HG03575 (cell line): ENCODE results near the gene SHISA6.

Experiments
- ATAC-seq: cut with Tn5 transposase; IDR thresholded peaks from one replicate; pipeline ENCODE4 v1.9.1; 2021; ENCODE audit not compliant: unreplicated experiment, insufficient number of reproducible peaks, low FRiP score; ENCODE audit errors: extremely low read depth

The SHISA6 gene

DNA sequence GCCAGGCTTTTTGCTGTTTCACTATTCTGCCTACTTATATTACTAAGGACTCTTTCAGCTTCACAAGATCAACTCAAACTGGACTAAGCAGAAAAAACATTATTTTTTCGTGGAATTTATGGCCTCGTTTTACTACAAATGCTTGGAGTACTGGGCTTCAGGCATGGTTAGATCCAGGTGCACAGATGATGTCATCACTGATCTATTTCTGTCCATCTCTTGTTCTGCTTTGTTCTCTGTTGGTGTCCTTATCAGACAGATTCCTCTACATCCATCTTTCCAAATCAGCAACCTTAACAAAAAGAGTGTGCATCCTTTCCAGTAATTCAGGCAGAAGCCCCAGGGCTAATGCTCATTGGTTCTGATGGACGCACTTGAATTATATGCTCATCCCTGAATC is 247.4 kb downstream of the SHISA6 start:
- ATAC-seq, result no peak

DNA sequence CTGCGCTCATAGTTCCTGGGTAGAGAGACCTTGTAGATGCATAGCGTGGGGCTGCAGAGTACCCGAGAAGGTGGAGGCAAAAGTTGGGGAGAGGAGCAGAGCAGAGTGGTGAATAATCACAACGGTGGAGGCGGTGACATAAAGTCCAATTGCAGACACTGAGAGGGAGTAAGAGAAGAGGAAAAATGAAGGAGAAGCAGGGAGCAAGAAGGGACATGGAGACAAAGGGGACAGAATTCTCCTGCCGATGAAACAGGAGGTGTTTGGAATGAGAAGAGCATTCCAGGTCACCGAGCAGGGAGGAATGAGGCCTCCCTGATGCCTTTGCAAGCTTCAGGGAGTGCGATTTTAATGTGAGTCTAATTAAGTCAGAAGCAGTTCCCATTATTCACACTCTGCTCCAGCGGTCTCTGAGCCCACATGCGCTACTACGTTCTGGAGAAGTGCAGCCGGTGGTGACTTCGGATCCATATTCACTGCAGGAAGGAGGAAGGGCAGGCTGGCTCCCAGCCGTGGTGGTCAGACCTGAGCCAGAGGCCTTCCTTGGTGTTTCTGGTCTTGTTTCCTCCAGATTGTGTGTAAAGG is 249.2 kb downstream of the SHISA6 start:
- ATAC-seq, result no peak

DNA sequence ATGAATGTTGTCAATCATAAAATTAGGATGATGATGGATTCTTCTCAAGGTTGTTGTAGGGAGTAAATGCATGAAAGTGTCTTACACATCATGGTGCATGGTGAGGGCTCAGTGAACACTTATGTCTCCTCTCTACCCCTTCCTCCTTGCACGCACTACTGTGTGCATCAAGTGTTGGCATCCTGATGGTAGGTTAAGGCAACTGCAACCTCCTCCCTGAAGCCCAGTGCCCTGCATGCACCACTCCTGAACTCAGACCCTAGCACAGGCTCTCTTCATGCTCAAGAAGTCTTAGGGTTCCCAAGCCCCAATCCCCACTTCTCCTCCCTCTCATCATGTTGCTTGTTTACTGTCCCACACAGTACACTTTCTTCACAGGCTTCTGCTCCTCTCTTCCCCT is 251.5 kb downstream of the SHISA6 start:
- ATAC-seq, result no peak

DNA sequence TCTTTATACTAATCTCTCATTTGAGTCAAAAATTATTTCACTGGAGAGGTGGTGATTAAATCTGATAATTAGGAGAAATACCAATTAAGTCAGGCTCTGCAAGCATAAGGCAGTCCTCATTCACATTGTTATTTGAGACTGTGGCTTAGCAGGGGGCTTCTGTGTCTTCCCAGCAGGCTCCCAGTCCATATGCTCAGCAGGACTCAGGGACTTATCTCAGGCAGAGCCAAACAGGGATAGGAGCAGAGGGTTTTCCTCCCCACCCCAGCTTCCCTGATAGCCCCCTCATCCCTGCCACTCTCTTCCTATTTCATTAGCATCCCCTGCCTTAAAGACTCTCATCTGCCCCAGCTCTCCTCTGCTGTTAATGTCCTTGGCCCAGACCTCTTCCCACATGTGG is 252.9 kb downstream of the SHISA6 start:
- no peak for ATAC-seq

DNA sequence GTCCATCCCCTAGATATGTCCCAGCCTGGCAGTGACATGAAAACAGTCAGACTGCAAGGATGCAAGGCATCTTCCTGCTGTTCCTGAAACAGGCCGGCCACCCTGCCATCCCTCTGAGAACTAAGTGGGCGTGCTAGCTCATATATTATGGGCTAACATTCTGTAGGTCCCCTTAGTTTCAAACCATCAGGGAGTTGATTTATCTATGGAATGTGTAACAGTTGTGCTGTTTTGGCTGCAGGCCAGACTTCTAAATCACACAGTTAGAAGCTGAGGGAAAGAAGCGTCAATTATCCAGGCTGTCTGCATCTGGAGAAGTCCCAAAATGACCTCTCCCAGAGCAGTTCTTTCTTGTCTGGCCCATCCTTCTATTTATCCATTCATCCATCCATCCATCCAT is 254.6 kb downstream of the SHISA6 start:
- ATAC-seq, result no peak

DNA sequence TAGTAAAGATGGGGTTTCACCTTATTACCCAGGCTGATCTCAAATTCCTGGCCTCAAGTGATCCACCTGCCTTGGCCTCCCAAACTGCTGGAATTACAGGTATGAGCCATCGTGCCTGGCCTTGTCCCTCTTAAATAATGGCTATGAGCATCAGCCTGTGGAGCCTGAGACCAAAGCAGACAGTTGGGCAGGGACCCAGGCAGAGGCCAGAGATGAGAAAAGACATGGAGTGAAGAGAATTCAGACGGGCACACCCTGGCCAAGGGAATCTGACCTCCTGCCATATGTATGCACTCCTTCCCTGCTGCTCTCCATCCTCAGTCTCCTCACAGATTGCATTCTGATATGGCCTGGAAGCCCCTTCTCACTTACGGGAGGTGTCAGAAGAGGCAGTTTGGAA is 258.9 kb downstream of the SHISA6 start:
- ATAC-seq, result no peak

DNA sequence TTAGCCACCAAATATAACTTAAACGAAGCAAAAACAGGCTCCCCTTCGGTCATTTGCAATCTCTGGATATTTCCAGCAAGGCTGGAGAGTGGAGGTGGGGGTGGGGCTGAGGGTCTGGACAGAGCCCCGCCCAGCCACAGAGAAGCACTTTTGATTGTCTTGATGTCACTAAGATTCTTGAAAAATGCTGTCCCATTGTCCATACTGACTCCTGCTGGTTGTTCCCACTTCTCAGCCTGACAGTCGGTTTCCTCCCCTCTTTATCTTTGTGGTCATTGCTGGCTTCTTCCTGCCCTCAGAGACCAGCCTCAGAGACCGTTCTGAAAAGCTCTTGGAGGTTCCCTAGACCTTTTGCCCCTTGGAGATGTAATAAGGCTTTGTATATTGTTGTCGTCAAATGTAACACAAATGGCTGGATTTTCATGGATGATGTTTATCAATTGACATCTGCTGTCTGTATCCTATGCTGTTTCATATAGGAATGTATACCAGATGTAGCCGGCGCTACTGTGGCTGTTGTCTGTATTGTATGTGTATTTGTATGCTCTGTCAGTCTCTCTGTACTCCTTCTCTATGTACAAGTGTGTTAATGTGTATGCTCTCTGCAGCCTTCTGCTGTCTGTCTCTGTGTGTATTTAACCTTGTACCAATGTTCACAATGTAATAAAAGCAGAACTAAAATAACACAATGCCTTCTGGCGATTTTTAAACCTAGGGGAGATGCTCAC is 262.5 kb downstream of the SHISA6 start:
- no peak for ATAC-seq

DNA sequence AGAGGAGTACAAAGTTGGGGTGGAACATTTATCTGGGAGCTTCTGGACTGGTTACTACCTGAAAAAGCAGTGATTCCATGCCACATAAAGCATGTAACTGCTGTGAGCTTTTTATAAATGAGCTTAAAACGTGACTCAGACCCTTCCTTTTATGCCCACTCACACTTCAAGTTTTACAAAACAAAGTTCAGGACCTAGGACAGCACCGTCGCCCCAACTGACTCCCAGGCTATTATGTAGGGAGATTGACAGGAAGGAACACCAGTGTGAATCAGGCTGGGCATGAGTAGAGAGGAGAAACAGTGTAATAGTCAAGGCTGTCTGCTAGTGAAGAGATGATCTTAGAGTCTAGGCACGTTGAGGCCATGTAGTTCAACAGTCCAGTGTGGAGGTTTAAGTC is 265.6 kb downstream of the SHISA6 start:
- no peak for ATAC-seq

DNA sequence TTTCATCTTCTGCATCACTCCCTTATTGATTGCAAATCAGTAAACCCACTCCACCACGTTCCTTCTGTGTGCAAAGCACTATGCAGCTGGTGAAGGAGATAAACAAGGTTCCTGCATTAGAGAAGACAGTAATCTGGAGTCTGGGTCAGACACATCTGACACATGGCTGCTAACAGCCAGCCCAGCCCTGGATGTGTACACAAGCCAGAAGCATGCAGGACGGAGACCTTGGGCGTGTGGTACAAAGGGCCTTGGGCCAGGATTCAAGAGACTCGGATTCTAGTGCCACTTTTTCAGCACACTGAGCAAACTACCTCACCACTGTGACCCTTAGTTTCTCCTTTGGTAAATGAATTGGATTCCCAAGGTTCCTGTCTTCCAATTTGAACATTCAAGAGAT is 270.7 kb downstream of the SHISA6 start:
- ATAC-seq, result no peak

DNA sequence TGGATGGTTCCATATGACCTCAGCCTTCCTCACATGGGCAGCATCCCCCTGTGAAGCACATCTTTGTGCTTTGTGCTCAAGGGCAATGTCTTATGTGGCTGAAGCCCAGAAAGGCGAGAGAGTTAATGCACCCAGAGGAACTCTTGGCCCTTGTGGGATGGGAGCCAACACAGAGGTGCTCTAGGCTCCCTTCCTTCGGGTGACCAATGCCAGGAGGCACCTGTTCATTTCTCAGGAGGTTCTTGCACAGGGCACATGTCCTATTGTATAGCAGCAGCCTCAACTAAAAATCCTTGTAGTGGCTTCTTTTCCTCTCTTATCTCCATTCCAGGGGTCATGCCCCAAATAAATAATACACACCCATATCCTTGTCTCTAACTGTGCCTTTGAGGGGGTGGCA is 273.6 kb downstream of the SHISA6 start:
- no peak for ATAC-seq

DNA sequence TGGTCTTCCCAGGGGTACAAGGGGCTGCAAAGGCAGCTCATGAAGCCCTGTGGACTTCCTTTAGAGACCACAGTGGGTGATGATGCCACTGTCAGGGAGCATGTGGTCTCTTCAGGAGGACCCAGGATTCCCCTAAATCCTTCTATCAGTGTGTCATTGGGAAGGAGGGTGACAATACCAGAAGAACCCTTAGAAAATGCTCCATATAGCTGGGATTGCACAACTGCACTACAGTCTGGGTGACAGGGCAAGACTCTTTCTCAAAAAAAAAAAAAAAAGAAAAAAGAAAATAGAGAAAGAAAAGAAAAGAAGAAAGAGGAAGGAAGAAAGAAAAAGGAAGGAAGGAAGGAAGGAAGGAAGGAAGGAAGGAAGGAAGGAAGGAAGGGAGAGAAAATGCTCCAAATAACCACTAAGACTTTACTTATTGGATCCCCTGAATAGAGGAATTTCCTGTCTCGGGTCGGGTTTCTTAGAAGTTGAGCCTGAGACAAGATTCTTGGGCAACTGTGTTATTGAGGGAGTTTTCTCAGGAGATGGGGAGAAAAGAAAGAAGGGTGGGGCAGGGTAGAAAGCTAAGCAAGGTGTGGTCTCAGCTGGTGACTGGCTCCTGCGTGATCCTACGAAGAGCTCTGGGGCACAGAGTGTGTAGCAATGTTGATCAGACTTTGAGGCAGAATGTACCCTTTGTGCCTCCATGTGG is 274.1 kb downstream of the SHISA6 start:
- ATAC-seq, result no peak

DNA sequence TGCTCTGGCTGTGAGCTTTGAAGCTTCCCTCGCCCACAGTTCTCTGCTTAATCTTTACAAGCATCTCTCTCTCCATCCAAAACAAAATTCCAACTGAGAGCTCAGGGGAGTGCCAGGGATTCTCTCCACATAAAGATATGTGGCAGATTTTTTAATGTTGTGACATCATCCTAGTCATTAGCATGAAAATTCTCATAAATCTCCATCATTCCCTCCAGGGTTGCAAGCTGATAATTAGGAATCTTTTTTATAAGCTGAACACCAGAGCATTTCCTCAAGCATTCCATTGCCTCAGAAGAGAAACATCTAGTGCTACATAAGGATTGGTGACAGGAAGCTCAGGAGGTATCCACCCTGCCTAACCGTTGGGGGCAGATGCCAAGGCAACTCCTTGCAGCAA is 274.9 kb downstream of the SHISA6 start:
- ATAC-seq, result no peak

DNA sequence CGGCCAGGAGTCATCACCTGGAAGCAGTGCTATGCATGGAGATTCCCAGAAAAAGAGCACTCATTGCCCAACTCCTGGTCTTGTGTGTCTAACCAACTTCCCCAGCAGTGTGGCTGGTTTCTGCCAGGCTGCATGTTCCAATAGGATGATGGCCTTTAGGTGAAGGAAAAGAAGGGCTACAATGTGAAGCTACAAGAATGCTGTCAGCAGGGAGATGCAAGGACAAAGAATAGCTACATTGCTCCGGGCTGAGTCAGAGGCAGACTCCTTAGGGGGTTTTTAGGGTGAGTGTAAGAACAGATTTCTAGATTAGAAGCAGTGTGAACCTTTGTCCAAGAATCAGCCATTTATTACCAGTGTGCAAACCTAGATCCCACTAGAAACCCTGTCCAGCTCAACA is 294.2 kb downstream of the SHISA6 start:
- no peak for ATAC-seq

DNA sequence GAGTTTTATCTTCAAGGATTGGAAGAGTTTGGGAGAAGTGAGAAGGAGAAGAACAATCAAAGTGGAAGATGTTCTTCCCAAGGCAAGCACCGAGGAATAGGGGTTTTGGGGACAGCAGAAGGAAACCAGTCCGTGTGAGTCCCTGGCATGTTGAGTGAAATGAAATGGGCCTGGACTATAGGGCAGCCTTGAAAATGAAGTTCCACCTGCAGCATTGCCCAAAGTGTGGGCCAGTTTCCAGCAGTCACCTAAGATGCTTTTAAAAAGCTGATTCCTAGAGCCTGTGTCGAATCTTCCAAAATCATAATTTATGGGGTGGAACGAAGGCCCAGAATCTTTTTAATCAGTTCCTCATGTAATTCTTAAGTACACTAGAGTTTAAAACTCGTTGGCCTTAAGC is 297.4 kb downstream of the SHISA6 start:
- ATAC-seq, result no peak

DNA sequence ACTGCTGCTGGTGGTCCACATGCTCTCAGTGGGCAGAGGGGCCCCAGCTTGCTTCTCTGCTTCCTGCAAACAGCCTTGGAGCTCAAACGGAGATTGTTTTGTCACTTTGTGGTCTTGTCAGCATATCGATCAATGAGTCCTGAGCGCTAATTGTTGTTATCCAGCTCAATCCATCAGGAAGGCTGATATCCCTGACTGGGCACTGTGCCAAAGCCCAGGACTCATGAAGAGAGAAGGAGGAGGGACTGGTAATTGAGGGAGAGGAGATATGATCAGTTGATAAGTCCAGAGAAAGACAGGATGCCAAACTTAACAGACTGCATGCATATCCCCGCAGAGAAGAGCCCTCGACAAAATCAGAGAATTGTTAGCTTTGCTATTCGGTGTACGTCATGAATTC is 298.6 kb downstream of the SHISA6 start:
- no peak for ATAC-seq

DNA sequence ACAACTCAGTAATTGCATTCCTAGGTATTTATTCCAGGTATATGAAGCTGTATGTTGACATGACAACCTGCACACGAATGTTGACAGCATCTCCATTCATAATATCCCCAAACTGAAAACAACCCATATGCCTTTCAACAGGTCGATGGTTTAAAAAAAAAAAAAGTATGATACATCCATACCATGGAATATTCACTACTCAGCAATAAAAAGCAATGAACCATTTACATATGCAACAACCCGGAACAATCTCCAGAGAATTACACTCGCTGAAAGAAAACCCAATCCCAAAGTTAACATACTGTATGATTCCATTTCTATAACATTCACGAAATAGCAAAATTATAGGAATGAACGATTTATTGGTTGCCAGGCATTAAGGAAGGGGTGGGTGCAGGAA is 304.0 kb downstream of the SHISA6 start:
- ATAC-seq, result no peak

DNA sequence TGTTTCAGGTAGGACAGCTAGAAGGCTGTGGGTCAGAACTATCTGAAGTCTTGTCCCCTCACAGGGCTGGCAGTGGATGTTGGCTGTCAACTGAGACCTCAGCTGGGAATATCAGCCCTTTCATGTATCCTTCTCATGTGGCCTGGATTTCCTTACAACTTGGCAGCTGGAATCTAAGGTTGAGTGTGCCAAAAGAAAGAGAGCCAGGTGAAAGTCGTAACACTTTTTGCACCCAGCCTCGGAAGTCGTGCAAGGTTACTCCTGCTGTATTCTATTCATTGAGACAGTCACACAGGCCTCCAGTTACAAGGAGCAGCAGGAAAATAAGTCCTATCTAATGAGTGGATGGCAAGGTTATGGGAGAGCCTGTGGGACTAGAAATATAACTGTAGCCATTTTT is 304.7 kb downstream of the SHISA6 start:
- no peak for ATAC-seq

DNA sequence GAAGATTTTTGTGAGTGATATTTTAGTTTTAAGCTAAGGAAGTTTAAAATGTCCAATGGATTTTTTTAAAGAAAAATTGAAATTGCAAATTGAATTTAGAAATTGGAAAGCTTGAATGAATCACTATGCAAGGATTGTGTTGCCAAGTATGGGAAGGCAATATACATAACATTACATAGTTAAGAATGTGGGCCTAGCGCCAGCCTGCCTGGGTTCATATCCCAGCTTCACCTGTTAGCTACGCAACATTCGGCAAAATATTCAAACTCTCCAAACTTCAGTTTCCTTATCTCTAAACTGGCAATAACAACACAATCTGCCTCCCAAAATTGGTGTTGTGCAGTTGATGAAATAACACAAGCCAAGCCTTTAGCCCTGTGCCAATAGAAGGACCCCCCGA is 306.8 kb downstream of the SHISA6 start:
- ATAC-seq, result no peak

DNA sequence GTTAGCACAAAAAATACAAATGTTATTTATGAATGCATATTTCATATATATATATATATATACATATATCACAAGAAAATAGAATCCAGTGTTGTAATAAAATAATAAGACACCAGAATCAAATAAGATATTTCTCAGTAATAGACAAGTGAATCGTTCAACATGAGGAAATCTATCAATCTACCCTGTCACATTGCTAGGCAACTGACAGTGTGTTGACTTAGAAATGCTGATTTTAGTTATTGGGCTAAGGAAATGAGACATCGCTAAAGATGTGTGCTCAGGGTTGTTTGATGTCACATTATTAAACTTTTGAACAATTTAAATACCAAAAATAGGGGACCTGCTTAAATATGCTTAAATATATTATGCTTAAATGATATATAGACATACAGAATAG is 307.4 kb downstream of the SHISA6 start:
- ATAC-seq, result no peak

DNA sequence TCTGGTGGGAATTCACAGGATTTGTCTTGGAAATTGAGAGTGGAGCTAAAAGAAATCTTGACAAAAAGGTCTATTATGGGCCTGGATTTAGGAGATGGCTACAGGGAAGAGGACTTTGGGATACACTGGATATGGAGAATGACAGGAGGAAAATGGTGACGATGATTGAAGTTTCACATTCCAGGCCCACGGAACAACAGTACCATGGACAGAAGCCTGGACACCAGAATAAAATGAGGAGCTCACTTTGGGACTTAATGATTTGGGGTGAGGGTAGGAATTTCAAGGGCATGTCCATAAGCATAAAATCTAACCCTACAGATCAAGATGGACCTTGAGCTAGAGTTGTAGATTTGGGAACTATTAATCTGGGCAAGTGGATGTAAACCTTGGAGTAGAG is 309.4 kb downstream of the SHISA6 start:
- ATAC-seq, result no peak

DNA sequence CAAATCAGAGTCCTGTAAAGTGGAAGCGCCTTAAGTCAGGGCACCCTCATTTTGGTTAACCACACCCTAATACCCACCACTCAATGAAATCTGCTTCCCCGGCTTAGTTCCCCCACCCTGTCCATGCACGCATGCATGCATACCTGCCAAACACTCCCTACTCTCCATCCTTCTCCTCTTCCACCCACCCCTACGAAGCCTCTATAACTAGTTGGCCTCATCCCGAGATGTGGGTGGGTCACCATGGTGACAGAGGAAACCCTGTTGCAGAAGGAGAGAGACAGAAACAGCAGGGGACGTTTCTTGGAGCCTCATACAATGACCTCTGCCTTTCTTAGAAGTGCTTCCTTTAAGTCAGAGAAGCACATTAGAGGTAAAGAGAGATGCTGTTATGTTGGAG is 310.4 kb downstream of the SHISA6 start:
- no peak for ATAC-seq
